Measurements from ENCODE around the gene PPP1R1C.
"Not testable (repeated sequence)": the region's sequence is repeated elsewhere in the genome, so short reads cannot be mapped to it uniquely, and the experiment has no call there.

PPP1R1C gene

DNA sequence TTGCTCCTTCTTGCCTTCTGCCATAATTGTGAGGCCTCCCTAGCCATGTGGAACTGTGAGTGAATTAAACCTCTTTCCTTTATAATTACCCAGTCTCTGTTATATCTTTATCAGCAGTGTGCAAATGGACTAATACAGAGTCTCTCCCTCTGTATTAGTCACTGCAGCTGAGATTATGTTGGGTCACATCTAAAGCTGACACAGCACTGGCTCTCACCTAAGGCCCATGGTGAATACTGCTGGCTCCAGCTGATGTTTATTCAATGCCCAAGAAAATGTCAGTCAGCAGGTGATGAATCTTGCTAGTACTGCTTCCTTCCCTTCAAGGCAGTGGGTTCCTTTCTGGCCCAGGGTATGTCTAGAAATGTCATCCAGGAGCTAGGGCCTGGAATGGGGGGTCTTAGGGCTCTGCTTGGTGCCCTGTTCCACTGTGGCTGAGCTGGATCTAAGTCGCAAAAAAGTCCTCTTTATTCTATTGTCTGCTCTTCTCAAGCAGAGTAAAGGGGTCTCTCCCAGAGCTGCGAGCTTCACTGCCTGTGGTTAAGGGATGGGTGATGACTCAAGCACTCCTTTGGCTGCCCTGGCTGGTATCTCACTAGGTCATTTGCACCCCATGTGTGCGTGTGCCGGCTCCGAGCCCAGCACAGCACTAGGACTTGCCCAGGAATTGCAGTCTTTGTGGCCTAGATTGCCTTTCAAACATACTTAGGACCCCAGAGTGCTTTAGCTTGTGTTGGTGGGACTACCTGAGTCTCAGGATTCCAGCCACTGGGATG, 29.9 kb downstream of the PPP1R1C start:
- DNase-seq = no peak

DNA sequence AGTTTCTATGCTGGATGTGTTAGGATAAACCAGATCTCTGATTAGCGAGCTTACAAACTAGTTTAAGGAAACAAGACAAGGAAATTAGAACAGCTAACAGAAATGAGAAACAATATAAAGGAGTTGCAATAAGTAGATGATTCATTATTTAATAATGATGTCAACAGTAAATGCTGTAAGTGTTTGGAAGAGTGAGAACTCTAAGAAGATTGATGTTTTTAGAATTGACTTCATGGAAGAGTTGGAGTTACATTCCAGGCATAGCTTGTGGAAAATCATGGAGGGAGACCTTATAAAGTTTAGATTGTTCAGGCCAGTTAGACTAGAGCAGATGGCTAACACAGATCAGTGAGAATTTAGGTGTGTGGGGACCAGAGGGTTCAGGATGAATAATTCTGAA, 32.6 kb downstream of the PPP1R1C start:
- DNase-seq = no peak

DNA sequence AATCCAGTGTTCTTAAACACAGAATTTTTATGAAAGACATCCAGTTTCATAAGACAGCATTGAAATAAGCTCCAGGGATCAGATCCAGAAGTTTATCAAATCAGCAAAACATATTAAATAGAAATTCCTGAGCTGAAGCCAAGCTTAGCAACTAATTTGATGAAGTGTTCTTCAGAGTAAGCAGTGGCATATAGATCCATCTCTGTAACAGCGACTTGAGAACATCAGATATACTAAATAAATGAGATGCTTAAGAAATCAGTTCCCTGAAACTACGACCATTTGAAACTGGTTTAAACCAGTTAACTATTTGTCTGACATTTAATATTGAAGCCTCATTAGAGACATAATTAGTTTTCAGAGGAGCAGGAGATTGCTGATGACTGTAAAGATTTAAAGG, 34.1 kb downstream of the PPP1R1C start:
- DNase-seq = no peak

DNA sequence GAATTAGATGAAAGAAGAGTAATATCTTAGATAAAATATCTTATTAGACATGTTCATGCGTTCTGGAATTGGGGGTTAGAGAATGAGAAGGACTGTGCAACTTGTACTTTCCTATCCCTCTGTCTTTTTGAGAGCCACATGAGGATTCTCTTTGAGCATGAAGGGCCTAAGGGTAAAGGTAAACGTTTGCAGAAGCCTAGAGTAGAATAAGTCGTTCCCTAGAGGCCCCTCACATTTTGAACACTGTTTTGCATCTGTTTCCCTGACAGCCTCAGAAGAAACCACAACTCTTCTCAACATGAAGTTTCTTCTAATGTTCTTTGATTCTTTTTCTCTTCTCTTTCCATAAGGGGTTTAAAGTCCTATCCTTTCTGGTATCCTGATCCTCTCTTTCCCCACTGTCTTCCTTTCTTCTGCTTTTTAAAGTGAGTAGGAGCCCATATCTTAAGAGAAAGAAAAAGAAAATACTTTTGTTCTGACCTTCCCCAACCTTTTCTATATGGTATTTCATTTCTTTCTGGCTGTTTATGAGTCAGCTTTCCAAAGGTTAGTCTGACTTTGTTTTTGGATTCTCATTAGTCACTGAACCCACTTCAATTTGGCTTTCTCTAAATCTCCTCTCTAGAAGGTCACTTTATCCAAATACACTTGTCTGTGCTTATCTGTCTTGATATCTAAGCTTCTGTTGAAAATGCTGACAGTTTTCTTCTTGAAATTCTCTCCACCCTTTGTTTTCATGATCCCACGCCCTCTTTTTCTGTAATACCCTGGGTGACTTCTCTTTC, 34.8 kb downstream of the PPP1R1C start:
- no peak for DNase-seq

DNA sequence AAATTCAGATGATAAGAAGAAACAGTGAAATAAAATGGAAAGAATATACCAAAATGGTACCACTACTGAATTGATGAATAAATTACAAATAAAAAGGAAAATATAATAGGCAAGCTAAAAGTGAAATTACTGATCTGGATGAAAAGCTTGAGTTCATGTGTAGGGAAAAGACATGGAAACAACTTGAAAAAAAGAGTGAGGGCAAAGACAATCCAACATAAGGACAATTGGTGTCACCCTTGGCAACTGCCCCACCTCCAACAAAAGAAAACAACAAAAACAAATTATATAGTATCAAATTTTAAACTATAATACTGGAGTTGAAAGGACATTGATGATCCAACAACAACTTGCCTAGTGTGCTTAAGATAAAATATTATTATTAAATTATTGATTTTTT, 37.6 kb downstream of the PPP1R1C start:
- DNase-seq = no peak

DNA sequence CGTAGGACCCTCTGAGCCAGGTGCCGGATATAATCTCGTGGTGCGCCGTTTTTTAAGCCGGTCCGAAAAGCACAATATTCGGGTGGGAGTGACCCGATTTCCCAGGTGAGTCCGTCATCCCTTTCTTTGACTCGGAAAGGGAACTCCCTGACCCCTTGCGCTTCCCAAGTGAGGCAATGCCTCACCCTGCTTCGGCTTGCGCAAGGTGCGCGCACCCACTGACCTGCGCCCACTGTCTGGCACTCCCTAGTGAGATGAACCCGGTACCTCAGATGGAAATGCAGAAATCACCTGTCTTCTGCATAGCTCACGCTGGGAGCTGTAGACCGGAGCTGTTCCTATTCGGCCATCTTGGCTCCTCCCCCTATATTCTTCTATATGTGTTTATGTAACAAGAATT, 45.2 kb downstream of the PPP1R1C start:
- not testable (repeated sequence) for DNase-seq

DNA sequence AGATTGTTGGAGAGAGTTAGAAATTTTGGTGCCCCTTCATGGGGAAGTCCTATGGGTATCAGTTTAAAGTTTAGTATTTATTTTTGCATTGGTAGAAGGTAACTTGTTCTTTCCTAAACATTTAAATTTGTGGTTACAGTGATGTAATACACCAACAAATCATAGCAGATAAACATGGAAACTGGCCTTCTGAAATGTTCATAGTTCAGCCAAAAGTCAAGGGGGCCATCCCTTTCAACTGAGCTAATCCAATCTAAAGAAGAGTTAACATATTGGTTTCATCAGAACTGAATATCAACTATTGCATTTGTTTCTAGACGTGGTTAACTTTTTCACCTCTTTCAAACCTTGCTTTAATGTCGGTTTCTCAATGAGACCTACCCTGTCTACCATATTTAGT, 46.3 kb downstream of the PPP1R1C start:
- no peak for DNase-seq

DNA sequence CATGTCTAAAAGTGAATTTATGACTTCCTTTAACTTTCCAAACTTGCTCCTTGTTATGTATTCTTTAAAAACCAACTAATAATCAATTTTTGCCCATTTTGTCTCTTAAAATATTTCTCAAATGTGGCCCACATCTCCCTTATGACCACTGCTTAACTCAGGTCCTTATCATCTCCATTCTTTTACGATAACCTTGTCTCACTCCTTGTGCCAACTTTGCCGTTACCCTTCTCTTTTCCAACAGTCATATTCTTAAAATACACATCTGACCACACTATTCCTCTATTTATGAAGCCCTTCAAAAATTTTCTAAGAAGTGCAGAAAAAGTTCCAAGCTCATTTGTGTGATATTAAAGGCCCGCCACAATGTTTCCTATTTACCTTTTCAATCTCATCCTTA, 47.8 kb downstream of the PPP1R1C start:
- no peak for DNase-seq

DNA sequence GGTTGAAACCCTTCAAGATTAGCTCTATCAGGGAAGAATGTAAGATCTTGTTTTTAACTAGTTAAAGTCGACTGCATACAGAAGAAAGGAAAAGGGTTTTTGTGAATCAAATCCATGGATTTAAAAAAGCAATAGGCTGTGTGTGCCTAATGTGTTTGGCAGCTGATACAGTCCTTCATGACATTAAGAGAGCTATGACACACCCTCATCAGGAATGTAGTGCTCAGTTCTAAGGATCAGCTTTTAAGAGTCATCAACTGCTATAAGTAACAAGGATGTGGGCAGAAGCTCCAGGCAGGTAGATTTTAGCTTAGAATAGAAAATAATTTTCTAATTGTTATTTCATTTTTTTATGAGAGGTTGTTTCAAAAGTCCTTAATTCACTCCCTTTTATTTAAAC, 52.9 kb downstream of the PPP1R1C start:
- no peak for DNase-seq

DNA sequence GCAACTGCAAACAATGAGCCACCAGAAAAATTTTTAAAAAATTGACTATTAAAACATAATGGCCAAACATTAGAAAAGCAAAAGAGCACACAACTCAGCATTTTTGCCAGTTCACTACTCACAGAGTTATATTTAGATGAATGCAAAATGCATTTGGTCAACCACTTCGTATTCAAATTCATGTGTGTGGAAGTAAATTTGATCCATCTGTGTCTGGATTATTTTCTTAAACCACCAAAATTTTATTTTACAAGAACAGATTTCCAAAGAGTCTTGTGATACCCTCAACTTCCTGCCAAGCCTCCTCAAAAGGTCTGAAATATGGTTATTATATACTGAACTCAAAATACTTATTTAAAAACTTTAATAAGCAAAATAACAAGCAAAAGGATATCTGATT, 57.4 kb downstream of the PPP1R1C start:
- DNase-seq = no peak

DNA sequence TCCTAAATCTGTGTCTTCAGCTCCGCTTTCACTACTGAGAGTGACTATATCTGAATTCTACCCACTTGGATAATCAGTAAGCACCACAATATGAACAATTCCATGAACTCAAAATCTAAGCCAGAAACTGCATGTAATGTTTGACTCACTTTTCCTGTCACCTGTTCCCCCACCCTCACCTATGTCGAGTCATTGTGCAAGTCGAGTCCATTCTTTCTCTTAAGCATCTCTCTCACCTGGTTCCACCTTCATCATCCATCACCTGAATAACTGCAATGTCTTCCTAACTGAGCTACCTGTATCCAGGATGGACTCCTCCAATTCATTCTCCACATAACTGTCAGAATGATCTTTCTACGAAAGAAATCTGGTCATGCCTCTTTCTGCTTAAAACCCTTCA, 58.2 kb downstream of the PPP1R1C start:
- no peak for DNase-seq

DNA sequence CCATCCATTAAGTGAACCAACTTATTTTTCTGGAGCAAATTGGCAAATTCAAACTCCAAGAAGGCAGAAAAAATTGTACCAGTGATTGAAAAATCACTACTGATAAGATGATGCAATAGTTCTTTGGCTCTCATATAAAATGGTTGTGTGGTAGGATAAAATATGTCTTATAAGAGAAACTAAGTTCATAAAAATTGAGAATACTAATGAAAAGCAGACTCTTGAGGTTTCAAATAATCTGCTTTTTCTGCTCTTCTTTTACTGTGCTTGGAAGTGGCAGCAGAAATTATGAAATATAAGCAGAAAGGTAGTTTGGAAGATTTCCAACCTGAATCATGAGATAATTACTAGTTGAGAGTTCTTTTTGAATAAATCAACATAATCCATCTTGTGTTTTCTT, 61.9 kb downstream of the PPP1R1C start:
- no peak for DNase-seq

DNA sequence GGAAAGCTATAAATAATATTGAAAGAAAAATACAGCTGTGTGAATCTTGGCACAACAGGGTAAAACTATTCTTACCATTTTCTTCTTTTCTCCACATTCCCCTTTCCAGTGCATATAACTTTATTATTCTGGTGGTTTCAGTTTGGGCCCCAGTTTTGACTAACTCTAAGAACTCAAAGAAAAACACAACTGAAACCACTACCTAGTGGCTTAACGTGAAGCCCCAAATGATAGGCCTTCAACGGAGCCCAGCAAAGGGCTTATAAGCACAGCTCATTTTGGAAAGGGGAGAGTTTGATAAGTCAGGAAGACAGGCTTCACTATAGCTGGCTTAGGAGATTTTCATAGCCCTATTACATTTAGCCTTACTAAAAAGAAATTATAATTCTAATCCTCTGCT, 62.4 kb downstream of the PPP1R1C start:
- no peak for DNase-seq

DNA sequence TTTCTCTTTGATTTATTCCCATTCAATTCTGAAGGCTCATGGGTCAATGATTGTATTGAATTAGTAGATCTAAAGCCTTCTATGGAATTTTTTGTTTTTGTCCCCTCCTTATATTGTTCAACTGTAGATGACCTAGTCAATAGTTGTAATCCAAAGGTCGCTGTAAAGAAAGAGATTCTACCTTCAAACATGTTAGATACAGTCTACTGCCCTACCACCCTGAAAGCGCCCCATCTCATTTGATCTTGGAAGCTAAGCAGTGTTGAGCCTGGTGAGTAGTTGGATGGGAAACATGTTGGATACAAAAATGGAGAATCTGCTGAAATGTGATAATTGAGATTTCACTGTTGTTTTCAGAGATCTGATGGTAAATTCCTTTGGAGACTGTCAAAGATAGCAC, 63.0 kb downstream of the PPP1R1C start:
- no peak for DNase-seq

DNA sequence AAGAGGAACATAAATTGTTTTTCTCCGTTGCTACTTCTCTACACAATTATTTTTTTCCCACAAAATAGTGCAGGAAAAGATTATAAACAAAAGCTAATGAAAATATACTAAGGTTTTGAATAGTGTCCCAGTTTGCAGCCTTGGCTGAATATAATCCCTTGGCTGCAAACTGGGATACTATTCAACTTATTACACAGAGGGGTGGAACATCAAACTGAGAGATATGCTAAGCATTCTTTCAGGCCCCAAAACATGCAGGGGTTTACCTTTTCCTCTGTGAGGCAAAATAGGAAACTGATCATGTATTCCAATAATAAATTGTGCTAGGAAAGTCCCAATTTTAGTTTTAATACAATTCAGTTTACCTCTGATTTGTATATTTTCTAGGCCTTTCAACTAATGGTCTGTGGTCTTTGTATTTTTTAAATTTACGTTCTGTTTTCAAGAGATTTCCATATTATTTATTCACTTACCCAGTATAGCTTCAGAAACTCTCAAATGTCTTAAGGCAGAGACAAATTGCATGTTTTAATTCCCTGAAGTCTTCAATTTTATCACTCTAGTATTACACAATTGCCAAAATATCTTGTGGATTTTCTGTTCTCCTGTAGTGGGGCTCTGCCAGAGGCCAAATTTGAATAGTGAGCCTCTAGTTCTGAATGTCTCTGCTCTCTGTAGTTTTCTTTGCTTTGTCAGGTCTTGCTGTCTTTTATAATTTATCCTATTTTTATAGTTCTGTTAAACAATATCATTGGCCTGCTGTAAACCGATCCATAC, 63.9 kb downstream of the PPP1R1C start:
- DNase-seq = no peak

DNA sequence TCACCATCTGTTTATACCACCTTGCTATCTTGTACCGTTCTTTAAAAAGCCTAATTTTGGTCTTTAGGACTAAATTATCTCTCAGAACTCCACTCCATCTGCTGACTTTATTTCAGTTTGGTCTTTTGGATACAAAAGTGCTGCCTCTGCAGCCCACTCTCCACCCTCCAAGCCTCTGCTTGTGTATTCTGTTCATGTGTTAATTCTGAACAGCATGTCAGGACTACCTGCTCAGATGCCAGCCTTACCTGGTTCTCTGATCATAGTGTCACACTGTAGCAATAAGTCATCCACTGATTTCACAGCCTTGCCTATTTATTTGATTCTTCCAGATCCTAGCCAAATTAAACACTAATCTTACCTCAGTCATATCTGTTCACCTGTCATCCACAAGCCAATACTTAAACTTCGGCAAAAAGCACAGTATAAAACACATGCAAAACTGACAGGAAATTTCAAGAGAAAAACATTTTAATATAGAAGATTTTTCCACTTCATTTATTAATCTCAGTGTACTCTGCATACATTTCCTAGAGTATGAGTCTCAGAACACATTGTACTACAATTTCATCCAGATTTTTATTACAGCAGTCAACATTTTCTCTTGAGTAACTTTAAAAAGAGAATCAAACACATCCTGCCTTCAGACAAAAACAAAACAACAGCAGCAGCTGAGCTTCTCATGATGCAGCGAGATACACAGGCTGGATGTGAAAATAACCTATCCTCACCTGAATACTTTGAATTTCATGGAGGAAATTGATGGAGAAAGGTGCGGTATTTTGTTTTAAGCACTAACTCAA, 64.9 kb downstream of the PPP1R1C start:
- DNase-seq = no peak

DNA sequence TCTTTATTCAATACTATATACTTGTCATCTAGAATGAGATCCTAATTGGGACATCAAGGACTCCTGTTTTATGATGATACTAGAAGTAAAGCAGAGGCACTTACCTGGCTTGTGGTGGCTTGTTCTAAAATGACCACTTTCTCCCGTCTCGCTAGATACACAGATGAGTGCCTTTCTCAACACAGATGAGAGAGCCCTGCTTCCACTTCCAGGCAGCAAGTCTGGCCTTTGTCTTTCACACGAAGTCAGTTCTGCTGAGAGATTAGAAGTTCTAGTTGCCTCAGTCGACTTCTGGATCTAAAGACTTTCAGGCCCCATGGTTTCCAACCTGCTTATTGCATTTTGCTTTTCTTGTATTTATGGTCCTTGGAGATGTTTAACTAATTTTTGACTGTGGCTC, 70.3 kb downstream of the PPP1R1C start:
- no peak for DNase-seq

DNA sequence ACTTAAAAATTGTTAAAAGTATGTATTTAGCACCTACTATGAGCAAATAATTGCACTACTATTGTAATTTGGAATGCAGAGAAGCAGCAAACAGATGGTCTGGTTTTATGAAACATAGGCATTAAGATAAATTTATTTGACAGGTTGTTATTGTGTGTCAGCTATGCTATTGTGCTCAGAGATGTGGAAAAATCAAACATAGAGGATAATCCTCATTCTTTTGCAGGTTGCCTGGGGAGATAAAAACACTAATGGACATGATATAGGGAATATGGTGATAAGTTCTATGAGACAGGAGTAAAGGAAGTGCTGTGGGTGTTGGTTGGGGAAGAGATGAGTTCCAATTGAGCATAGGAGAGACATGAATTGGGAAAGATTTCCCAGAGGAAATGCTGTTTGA, 71.3 kb downstream of the PPP1R1C start:
- DNase-seq = no peak

DNA sequence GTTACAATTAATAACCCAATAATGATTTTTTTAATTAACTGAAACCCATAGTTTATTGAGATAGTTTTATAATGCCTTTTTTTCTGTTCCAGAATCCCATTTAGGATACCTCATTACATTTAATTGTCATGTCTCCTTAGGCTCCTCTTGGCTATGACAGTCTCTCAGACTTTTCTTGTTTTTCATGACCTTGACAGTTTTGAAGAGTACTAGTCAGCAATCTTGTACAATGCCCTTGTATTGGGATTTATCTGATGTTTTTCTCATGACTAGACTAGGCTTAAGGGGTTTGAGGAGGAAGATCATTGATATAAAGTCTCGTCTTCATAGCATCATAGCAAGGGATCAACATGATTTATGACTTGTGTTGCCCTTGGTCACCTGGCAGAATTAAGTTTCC, 72.4 kb downstream of the PPP1R1C start:
- DNase-seq = no peak

DNA sequence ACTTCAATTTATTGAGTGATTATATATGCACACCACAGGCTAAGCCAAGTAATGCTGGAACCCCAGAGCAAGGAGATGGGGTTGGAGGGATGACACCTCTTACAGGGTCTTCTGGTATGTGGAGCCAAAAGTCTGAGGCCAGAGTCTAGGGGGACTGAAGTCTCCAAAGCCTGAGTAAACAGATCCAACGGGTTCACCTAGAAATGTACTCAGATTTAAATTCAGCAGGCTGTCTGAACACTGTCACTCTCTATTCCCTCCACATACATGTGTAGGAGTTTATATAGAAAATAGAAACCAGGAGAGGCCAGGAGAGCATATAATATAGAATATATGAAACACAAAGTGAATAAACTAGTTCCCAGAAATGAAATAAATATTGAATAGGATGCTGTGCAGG, 76.1 kb downstream of the PPP1R1C start:
- no peak for DNase-seq

DNA sequence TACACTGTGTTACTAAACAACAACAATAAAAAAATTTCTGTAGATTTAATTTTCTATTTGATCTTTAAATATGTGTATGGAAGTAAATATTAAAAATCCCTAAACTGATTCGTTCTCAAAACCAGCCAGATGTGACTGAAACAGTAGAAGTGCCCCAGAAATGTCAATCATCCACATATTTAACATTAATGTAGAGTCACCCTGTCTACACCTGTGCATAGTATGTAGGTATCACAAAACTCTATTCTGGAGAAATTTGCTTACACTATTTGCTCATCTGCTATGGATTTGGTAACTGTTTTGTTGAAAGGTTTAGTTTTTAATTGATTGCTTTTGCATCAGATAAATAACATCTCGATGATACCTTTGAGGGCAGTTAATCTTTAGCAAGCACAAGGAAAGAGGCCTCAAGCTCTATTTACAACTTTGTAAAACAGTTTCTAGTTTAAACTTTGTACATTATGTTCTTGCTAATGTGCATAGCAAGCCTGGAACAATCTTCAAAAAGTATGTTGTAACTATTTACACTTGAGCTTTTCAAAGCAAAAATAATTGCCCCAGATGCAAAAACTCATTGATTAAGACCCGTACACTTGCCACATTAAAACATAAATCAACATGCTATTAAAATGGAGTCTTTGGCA, 76.8 kb downstream of the PPP1R1C start:
- DNase-seq = no peak

All from T-helper 9 cell (primary cell).